ENCODE data around the gene MED10.

Gene MED10

GRCh38 chr5:6377905-6378765, at the start of gene MED10:
Gene MED10, minus strand, starts transcription at chr5:6378547. Its CDS starts 64 bp downstream, at chr5:6378483.
- DNase-seq, result peak; percentile 90

GRCh38 chr5:6427694-6428093, 49.3 kb upstream of the MED10 start:
- no peak for DNase-seq

DNA sequence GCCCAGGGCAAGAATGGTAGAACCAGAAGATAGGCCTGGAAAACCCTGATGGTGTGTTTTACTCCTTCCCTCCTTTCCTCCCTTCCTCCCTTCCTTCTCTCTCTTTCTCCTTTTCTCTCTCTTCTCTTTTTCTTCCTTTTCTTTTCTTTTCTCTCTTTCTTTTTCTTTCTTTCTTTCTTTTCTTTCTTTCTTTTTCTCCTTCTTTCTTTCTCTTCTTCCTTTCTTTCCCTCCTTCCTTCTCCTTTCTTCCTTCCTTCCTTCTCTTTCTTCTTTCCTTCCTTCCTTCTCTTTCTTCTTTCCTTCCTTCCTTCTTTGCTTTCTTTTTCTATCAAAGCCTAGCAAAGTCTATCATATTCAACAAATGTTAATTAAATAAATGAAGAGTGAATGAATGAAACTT, 46.4 kb upstream of the MED10 start:
- no peak for DNase-seq

DNA sequence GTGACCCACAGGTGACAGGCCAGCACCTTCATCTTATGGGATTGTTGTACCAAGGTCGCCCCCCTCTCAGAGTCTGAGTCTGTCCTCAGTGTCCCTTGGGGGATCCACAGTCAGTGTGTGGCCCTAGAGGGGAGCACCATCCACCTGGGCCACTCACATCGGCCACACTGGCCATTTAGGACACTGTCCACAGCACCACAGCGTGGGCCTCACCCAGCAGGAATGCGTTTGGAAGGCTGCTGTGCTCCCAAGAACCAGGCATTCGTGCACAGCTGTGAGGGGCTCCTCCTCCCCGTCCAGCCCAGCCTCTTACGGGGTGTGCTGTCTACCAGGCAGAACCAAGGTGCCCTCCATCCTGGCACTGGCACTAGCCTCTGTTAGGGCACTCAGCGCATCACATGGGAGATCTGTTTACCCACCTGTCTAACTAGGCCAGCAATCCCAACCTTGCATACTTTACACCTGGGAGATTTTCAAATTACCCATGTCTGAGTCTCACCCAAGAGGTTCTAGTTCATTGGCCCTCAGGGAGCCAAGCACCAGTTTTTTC, 45.8 kb upstream of the MED10 start:
- DNase-seq, result peak; percentile 40

DNA sequence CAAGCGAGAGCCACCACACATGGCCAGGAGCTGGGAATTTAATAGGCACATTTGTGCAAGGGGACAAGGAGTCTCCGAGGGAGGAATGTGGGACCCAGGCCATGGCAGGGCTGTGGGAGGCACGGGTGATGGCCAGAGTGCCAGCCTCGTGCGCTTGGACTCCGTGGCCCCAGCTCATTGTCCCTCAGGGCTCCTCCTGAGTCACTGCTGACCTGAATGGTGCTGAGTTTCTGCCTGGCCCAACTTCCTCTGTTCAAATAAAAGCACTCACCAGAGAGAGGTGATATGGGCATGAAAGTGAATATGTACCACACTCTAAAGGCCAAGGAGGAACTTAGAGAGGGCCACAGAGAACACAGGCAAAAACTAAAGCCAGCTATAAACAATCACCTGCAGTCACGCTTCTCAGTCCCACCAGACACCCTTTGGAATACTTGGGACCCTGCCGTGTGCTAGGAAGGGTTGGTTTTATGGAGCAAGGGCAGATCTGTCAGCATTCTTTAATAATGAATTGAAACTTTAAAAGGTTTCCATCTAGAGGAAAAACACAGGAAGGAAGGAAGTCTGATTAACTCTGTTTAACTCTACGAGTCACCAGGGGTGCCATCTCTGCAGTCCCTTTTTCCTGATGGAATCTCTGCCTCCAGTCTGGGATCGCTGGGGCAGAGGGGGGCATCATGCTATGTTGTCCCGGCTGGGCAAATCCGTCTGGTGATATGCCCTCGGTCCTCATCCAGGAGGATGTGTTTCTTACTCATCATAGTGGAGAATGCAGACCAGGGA, 45.2 kb upstream of the MED10 start:
- DNase-seq, result no peak

DNA sequence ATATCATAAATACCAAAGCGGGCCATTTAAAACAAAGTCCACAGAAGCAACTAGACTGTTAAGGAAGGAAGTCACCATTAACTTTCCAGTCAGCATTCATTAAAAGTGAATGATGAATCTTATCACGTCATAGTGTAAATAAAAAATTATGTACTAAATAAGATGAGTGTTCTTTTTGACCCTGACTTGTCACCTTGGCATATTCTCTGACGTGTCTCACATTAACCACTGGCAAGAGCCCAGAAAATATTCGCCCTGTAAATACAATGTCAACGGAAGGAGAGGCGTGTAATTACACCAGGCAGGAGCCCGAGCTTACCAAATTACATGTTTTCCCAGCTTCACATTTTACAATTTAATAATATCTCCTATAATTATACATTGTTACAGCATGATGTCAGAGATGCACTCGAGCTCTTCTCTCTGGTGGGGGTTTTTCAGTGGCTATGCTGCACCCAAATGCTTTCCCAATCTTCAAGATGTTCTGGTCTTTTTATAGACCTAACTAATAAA, 41.0 kb upstream of the MED10 start:
- peak; percentile 90 for DNase-seq

DNA sequence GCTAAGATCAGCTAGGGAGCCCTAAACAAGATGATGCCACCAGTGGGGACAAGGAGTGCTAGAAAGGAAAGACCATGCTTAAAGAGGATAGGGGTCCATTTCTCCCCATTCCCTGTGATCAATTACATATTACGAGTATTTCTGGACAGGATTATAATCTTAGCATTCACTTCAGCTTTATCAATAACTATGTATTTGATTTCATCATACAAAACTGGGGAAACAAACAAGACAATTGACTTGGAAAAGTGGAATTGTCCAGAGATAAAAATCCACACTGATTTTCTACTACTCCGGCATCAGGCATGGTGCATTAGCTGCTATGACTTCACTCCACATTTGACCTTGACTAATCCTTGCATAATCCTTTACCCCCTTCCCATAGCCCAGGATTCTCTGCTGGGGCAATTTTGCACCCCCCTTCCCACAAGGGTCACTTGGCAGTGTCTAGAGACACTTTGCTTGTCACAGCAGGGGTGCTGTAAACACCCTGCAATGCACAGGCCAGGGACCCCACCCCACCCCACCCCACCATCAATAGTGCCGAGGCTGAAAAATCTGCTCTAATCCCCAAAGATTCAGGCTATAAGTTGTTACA, 40.4 kb upstream of the MED10 start:
- DNase-seq, result no peak

DNA sequence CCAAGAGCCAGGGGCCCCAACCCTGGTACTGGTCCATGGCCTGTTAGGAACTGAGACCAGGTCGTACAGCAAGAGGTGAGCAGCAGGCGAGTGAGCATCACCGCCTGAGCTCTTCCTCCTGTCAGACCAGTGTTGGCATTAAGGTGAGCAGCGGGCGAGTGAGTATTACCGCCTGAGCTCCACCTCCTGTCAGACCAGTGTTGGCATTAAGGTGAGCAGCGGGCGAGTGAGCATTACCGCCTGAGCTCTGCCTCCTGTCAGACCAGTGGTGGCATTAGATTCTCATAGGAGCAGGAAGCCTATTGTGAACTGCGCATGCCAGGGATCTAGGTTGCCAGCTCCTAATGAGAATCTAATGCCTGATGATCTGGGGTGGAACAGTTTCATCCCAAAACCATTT, 39.3 kb upstream of the MED10 start:
- DNase-seq, result no peak

GRCh38 chr5:6412811-6413210, 34.5 kb upstream of the MED10 start:
- no peak for DNase-seq

DNA sequence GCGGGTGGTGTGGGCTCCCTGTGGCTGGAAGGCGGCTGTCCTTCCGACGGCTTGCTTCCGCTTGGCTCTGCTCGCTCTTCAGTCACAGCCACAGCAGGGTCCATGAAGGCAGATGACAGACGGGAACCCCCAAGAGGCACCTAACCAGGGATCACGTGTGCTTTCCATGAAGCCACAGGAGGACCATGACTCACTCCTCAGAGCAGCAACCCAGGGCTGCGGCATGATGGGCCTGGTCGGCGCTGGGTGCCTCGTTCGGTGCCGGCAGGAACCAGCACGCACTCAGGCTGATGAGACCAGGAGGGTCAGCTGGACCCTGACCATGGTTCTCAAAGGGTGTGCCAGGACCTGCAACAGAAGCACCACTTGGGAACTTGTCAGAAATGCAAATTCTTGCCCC, 32.8 kb upstream of the MED10 start:
- DNase-seq, result no peak

GRCh38 chr5:6410421-6410820, 32.1 kb upstream of the MED10 start:
- DNase-seq, result no peak

- DNase-seq, result no peak
Observed at GRCh38 chr5:6408627-6409446, 30.5 kb upstream of the MED10 start.

DNA sequence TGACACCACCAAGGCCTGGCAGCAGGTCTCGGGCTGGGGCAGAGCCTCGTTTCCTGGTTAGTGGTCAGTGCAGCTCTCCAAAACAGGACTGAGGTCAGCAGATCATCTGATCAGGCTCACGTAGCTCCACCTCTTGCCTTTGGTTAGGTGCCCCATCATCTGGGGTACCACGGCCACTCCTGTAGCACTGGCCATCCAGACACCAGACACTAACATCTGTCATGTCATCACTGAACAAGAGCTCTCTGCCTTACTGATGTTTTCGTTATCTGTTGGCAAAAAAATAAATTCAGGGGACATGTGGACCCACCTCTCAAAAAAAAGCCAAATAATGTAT, 29.9 kb upstream of the MED10 start:
- DNase-seq, result no peak

- no peak for DNase-seq
Observed at GRCh38 chr5:6407558-6408259, 29.4 kb upstream of the MED10 start.

GRCh38 chr5:6405591-6405990, 27.2 kb upstream of the MED10 start:
- DNase-seq, result no peak

DNA sequence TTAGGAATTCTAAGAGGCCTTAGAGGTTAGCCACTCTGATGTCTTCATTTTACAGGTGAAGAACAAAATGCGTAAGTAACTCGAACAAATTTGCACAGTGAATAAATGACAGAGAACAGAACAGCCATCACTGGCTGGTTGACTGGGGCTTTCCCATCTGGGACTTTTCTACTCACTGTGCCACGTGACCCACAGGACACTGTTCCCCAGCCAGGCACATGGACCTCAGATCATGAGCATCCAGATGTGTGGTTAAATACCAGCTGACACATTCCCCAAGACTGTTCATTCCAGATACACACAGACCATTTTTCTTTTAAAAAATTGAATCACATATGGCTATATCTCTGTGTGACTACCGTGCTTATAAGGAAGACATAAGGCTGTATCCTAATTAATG, 25.8 kb upstream of the MED10 start:
- no peak for DNase-seq

DNA sequence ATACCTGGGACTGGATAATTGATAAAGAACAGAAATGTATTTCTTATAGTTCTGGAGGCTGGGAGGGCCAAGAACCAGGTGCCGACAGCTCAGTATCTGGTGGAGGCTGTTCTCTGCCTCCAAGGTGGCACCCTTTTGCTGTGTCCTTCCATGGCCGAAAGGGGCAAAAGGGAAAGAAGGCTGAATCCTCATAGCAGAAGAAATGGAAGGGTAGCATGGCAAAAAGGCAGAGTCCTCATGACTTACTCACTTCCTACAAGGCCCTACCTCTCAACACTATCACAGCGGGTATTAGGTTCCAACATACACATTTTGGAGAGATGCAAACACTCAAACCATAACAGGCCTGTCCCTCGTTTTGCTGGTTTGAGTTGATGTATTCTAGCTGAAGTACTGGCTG, 25.1 kb upstream of the MED10 start:
- peak; percentile 22 for DNase-seq

DNA sequence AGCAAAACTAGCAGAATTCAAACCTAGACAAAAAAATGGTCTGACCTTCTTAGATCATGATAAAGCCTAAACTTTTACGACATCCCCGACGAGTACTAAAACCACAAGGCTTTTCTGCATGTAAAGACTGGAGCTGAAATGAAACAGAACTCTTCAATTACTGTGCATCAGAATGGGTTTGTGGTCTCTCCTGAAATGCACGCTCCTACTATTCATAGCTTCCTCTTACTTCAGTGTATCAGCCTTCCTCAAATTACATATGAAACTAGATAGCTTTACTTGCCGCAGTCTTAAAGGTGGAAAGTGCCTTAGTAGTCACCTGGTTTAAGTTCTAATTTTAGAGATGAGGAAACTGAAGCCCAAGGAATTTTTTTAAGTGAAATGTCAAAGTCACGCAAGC, 24.6 kb upstream of the MED10 start:
- DNase-seq, result no peak

- DNase-seq, result no peak
Observed at GRCh38 chr5:6401410-6401809, 23.1 kb upstream of the MED10 start.

DNA sequence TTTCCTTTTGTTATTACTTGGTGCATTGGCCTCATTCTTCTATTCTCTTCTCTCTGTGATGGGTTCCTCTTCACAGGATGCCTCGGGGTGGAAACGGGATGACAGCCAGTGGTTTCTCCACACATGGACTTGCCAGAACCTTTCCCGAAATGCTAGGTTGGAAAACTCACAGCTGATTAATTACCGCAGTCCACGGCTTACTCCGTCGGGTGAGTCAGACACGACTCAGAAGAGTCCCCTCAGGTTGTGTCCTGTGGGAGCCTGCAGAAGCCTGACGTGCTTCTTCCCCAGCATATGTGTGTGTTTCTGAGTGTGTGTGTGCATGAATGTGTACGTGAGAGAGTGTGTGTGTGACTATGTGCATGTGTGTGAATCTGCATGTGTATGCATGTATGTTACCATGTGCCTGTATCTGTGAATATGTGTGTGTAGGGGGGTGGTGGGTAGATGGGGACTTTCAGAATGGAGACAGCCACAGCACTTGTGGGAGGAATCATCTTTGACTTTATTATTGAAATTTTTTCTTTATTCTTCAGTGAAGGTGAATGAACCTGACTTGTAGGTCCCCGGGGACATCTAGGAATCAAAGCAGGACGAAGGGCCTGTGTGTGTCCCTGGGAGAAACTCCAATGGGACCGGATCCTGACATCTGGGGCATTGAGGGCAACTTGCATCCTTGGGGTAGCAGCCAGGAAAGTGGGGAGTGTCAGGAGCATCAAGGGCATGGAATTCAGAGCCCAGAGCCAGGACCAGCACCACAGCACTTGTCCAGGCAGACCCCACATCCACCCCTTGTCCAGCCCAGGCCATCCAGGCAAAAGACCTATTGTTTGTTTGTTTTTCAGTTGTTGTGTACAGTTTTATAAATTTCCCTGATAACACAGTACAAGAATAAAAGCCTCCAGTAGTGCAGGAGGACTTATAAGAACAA, 21.9 kb upstream of the MED10 start:
- DNase-seq, result no peak
